NCI-H748 treated with DMSO at 0.1 percent for 48 hours (cell line): ENCODE data around the gene GFI1B.
"Not testable (repeated sequence)": the region's sequence is repeated elsewhere in the genome, so short reads cannot be mapped to it uniquely, and the experiment has no call there.

Experiments used
- DNase-seq: peaks from one replicate; lab custom pipeline; 2025; lab: John Stamatoyannopoulos, UW

Gene GFI1B

DNA sequence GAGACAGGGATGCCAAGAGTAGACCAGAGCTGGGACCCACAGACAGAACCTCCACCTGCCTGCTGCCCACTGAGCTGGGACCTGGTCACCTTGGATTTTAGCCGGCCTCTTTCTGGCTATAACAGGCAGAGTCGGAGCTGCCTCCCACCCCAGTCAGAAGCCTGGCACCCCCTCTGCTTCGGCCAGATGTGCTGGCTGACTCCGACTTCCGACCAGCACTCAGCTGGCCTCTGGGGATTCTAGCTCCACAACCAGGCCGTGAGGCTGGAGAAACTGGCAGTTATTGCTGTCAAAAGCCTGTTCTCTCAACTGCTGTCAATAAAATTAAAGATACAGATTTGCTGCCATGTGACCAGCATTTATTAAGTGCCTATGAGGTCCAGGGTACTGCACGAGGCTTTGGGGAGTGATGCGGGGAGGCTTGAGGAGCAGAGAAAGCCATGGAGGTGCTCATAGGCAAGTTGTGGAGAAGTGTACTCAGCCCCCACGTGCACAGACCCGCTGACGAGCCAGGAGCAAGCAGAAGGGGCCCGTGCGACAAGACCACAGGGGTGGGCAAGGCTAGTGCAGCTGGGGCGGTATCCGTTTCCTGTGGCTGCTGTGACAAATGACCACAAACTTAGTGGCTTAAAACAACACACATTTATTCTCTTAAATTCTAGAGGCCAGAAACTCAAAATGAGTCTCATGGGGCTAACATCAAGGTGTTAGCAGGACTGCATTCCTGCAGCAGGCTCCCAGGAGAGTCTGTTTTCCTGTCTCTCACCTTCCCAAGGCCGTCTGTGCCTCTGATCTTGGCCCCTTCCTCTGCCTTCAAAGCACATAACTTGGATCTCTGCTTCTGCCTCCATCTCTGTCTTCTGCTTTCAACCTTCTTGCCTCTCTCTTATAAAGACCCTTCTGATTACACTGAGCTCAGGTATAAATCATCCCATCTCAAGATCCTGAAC is 13.1 kb downstream of the GFI1B start:
- no peak for DNase-seq

DNA sequence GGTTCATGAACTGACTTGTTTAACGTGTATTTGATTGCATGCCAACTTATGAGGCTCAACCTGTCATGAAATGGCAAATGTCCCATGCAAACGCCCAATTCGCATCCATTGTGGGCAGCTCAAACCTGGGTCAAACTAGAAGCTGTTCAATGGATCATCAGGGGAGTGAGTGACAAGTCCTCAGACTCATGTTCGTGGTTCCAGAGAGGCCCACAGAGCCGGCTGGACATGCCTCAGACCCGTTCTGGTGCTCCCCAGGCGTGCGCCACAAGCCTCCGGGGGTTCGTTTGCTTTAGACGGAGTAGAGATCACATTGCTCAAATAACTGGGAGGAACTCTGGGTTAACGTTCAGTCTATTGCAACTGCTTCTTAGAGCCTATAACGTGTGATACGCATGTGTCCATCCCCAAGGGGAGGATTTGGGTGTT is 15.0 kb downstream of the GFI1B start:
- no peak for DNase-seq

DNA sequence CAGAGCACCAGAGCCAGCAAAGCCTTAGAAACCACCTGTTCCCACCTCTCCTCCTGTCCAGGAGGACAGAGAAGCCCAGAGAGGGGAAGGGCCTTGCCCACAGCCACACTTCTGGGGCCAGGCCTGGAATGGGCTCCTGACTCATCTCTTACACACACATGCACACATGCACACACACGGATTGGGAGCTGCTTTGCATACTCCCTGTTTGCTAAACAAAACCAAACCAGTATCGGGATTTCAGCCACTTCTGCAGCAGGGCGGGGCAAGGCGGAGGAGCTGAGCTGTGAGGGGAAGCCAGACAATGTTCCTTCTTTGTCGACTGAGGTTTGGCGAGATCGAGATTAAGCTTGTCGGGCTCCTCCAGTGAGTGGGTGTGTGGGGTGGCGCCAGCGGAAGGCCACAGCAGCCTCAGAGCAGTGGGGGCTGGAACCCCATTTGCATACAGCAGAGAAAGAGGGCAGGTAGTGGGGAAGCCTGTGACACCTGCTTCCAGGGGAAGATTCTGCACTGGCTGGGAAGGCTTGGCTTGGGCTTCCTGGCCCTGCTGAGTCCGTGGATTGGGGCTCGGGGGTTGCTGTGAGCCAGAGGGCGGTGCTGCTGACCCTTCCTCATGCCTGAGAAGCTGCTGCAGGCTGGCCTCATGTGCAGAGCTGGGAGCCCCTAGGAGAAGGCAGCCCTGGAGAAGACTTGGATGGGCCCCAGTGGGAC is 16.1 kb downstream of the GFI1B start:
- DNase-seq, result no peak

DNA sequence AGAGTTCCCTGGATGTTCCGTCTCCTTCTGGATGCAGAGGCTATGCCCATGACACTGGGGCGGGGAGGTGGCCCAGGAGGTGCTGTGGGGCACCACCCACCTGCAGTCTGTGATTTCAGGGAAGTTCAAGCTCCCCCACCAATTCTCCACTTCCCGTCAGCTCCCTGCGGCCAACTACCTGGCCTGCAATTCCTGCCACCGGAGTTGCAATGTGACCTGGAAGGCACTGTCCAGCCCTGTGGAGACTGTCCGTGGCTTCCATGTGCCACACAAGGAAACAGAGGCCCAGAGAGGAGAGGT is 16.6 kb downstream of the GFI1B start:
- no peak for DNase-seq

DNA sequence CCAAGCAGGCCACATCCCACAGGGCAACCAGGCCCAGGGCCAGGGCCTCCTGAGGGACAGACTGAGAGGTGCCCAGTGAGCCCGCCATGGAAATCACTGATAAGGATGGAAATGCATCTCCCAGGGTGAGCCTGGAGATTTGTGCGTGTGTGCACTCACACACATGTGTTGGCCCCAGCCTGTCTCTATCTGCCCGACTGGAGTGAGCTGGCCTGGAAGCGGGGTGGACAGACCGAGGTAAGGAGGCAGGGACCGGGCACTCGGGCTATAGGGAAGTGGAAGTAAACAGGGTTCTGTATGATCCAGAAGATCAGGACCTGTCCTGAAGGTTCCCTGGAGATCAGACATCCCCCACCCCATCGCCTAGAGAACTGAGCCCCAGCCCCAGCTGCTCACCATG is 17.4 kb downstream of the GFI1B start:
- no peak for DNase-seq

DNA sequence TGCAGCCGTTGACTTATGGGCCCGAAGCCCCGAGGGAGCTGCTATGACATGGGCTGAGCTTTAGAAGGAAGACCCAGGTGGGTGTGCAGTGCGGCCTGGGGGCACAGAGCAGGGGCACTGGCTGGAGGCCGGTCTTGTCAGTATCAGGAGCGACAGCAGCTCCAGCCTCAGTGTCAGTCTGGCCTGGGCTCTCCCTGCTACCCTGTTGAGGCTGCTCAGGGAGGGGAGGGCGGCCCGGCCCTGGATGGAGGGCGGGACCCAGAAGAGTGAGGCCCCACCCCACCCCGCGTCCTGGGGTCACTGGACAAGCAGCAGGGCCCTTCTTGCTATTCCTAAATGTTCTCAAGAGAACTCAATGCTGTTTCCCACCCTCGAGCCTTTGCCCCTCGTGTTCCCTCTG is 18.0 kb downstream of the GFI1B start:
- no peak for DNase-seq

DNA sequence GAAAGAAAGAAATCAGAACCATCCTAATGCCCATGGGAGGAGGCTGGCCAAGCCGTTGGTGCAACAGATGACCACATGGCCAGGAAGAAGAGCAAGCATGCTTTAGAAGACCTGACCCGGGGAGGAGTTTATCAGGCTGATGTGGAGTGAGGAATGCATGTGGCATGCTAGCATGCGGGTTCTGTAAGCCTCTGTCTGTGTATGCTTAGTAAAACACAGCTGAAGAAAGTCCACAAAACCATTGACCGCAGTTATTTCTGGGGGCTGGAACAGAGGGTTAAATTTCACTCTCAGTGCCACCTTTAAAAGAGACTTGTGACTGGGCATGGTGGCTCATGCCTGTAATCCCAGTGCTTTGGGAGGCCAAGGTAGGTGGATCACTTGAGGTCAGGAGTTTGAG is 19.1 kb downstream of the GFI1B start:
- no peak for DNase-seq

DNA sequence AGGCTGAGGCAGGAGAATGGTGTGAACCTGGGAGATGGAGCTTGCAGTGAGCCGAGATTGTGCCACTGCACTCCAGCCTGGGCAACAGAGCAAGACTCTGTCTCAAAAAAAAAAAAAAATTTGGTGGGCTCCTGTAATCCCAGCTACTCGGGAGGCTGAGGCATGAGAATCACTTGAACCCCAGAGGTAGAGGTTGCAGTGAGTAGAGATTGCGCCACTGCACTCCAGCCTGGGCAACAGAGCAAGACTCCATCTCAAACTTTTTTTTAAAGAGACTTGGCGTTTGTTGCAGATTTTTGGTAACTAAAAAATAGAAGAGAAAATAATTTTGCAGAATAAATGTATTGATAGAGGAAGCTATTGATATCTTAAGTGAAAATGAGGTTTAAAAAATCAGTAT is 19.7 kb downstream of the GFI1B start:
- not testable (repeated sequence) for DNase-seq

DNA sequence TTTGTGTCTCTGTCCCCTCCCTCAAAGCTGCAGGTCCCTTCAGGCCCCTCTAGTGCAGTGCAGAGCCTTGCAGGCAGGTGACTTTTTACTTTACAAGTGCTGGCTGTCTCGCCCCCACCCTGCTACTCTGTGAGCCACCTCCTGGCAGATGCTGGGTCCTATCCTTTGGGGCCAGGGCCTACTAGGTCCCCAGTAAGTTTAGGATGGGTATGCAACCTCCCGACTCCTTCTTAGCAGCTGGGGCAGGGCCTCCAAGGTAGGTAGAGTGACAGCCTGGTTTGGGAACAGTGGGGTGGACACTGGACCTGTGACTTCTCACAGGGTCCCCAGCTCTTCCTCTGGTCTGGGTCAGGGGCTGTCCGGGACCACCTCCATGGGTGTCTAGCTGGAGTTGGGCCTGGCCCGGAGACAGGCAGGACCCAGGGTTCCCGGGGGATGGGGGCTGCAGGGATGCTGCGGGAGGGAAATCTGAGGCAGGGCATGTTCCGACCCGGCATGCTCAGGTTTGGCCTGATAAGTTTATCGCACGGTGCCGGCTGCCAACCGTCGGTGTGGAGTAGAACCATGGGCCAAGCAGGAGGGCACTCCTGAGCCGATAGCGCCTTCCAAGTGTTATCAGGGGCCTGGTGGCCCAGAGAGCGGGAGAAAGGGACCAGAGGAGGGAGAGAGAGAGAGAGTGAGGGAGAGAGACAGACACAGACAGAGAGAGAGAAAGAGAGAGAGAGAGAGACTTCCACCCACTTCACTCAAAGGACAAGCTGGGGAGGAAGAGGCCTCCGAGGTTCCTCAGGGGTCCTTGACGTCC is 20.5 kb downstream of the GFI1B start:
- no peak for DNase-seq

DNA sequence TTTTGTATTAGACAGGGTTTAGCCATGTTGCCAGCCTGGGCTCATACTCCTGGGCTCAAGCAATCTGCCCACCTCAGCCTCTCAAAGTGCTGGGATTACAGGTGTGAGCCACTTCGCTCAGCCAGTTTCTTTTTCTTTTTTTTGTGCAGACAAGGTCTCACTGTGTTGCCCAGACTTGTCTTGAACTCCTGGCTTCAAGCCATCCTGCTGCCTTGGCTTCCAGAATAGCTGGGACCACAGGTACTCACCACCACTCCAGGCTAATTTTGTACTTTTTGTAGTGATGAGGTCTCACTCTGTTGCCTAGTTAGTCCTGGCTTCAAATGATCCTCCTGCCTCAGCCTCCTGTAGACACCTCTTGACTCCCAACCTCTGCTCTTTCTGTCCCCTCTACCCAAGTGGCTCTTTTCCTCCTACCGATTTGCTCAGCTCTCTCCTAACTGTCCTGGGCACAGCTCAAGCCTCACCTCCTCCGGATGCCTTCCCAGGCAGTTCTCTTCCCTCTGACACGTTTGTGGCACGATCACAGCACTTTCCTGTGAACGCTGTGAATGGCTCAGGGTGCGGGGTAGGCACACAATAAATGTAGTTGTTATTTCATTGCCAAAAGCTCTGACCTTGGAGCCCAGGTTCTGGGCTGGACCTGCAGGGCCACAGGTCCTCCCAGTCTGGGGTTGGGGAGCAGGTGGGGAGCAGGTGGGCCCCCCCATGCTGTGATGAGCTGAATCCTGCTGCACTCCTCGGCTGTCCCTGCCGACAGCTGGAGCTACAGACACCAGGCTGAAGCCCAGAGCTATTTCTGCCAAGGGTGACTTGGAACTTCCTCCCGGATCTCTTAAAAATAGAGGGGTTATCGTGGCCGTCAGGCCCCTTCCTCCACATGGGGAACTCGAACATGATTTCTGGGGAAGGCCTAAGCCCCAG is 23.9 kb downstream of the GFI1B start:
- no peak for DNase-seq

DNA sequence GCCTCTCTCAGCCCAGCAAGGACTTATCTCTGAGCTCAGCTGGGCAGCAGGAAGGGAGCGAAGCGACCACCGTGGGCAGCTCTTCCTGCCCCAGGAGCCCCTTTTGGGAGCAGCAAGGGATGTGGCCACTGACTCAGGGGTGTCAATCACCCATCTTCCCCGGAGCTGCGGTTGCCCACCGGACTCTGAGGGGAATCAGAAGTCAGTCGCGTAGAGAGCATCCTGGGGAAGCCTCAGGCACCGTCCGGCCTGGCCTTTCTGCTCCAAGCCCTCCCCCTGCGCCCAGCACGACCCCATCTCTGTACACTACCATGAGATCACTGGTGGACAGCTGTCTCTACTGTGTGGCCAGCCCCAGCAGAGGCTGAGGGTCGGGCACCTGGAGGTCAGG is 24.6 kb downstream of the GFI1B start:
- DNase-seq, result no peak

DNA sequence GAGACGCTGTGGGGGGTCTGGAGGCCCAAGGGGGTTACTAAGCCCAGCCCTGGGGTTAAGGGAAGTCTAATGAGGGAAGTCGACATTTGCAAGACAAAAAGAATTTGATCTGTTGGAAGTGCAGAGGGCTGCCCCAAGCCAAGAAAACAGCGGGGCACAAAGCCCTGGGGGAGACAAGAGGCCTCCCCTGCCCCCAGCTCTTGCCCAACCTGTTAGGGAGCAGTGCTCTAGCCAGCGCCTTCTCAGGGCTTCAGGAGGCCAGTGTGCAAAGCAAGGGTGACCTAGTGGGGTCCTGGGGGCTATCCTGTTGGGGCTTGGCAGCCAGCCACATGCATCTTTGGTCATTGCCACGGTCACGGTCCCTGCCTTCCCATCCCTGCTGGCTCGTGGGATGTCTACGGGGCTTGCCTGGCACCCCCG is 25.2 kb downstream of the GFI1B start:
- no peak for DNase-seq

DNA sequence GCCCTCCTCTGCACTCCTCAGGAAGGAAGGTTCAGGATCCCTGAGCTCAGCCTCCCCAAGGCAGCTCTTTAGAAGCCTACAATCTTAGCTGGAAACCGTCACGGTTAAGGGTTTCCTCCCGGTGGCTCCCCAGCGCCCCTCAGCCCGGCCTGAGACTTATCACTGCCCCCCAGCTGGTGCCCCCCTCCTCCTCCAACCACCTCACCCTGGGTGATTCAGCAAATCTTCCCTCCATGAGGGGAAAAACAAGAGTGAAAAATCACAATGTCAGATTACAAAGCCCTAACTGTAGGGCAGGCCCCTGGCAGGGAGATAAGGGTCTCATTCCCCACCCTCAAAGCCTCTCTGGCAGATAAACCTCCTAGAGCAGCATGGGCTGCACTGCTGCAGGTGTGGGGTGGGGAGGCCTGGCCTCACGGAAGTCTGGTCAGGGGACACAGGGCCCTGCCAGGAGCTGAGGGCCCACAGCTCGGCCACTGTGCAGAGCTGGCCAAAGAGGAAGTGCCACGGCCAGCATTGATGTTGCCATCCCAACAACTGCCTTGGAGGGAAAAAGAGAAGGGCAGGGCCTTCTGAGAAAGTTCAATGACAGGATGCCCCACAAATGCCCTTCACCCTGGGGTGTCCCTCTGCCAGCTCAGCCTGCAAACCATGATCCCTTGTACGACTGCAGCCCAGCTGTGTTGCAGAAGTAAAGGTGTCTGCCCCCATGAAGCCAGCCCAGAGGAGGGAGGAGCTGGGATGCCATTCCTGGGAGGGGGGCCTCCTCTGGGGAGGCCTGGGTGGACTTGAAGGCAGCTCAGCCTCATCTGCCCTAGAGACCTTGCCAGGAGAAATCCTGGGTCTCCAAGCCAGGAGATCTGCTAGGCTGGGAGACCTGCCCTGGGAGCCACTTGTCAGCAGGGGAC is 25.9 kb downstream of the GFI1B start:
- DNase-seq, result no peak

DNA sequence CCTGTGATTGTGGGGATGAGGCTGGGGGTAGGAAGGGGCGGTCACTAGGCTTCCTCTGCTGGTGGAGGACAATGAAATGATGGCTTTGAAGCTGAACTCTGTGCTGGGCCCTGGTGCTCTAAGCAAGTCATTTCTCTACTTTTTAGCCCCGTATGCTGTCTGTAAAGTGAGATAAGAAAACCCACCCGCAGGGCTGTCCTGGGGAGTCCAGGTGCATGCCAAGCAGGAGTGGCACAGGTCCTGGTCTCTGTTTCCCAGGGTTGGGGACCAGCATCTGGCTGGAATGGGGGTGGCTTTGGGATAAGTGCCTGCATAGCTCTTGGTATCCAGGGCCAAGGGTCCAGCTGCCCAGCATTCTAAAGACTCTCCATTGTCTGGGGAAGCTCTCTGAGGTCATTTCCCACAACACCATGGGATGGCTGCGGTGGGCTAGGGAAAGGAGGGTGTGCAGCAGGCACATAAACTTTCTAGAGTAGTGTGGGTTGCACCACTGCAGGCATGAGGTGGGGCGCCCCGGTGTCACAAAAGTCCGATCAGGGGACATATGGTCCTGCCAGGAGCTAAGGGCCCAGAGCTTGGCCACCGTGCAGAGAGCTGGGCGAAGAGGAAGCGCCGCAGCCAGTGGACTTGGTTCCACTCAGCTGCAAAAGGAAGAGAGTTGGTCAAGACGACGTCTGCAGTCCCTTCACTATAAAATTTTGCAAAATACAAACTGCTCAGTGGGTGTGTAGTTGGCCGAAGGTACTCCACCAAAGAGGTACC is 26.7 kb downstream of the GFI1B start:
- no peak for DNase-seq

DNA sequence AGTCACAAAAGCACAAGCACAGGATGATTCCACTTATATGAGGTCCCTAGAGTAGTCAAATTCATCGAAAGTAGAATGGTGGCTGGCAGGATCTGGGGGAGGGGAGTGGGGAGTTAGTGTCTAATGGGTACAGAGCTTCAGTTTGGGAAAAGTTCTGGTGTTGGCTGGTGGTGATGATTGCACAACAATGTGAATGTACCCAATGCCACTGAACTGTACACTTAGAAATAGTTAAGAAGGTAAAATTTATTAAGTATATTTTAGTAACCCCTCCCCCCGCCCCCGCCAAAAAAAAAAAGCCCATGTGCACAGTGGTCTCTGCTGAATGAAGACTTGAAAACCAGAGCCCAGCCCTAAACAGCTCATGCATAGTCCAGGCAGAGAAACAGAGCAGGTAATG is 27.5 kb downstream of the GFI1B start:
- DNase-seq, result no peak

DNA sequence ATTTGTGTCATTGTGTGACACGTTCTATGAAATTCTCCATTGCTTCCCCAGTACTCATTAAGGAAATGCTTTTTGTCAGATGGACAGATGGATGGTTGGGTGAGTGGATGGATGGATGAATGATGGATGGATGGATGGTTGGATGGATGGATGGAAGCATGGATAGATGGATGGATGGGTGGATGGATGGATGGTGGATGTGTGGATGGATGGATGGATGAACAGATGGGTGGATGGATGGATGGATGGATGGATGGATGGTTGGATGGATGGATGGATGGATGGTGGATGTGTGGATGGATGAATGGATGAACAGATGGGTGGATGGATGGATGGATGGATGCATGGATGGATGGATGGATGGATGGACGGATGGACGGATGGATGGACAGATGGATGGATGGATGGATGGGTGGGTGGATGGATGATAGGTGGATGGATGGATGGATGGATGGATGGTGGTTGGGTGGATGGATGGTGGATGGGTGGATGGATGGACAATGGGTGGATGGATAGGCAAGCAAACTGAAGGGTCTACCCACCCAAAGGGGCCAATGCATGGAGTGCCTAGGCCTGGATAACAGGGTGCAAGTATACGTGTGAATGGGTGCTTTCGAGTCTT is 28.3 kb downstream of the GFI1B start:
- DNase-seq, result no peak

DNA sequence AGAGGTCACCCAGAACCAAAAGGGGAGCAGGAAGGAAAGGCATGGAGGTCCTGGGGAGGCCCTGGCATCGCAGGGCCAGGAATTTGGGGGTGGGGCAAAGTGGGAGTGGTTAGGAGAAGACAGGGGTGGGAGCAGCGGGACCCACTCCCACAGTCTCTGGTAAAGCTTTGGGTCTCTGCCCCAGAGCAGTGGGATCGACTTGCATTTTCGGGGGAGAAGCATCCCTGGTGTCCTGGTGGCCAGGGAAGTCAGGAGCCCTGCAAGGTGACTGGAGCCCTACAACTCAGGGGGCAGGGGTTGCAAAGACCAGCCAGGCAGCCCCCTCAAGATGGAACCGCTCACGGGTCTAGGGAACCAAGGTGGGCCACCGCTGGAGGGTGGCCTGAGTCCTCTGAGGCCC is 29.9 kb downstream of the GFI1B start:
- no peak for DNase-seq

DNA sequence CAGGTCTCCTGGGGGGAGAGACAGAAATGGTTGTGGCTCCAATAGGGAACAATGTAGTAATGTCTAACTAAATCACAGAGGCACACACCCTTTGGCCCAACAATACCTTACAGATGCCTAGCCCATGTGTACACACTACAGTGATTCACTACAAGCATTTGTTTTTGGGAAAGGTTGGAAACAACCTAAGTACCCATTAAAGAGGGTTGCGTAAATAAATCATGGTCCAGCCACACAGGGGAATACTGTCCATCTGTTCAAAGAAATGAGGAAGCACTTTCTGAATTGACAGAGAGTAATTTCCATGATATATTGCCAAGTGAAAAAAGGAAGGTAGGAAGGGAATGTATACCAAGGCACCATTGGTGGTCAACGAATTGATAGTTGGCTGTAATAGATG is 30.3 kb downstream of the GFI1B start:
- no peak for DNase-seq

DNA sequence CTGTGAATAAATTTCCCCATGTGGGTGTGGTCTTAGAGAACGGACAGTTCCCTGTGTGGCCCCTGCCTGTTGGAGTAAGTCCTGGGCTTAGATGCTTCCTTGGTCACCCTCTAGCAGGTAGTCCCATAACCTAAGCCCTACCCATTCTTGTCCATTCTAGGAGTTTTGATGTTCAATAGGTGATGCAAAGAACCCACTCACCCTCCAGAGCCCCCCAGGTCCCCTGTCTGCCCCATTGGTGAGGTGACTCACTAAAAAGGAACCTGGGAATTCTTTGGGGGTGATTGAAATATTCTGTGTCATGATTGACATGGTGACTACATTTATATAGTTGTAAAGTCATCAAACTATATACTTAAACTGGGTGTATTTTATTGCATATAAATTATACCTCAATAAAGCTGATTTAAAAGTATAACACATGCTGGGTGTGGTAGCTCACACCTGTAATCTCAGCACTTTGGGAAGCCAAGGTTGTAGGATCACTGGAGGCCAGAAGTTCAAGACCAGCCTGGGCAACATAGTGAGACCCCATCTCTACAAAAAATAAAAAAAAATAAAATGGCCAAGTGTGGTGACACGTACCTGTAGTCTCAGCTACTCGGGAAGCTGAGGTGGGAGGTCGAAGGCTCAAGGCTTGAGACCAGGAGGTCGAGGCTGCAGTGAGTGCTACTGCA is 31.6 kb downstream of the GFI1B start:
- DNase-seq, result no peak
